DMS114 treated with DMSO at 0.1 percent for 48 hours (cell line): Measurements from ENCODE around the gene PRKAR1B.
"Not testable (repeated sequence)": the region's sequence is repeated elsewhere in the genome, so short reads cannot be mapped to it uniquely, and the experiment has no call there.

Experiments
- DNase-seq: peaks from one replicate; lab custom pipeline; 2025; ENCODE audit not compliant: unreplicated experiment; lab: John Stamatoyannopoulos, UW

PRKAR1B gene

GRCh38 chr7:628826-629225 is 98.3 kb downstream of the PRKAR1B start:
- no peak for DNase-seq

- DNase-seq: no peak
These were observed 98.7 kb downstream of the PRKAR1B start for GRCh38 chr7:628402-628763.

GRCh38 chr7:627661-628401 is 99.2 kb downstream of the PRKAR1B start:
- DNase-seq: no peak

DNA sequence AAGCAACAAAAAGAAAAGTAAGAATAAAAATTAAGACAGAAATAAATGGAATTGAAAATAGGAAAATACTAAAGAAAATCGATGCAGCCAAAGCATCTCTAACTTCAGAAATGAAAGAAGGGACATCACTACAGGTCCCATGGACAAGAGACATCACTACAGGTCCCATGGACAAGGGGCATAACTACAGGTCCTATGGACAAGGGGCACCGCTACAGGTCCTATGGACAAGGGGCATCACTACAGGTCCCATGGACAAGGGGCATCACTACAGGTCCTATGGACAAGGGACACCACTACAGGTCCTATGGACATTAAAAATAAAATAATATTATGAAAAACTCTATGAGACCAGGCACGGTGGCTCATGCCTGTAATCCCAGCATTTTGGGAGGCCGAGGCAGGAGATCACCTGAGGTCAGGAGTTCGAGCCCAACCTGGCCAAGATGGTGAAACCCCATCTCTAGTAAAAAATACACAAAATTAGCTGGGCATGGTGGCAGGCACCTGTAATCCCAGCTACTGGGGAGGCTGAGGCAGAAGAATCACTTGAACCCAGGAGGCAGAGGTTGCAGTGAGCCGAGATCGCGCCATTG is 101.6 kb downstream of the PRKAR1B start:
- no peak for DNase-seq

GRCh38 chr7:623464-623863 is 103.6 kb downstream of the PRKAR1B start:
- no peak for DNase-seq

GRCh38 chr7:621572-622285 is 105.4 kb downstream of the PRKAR1B start:
- DNase-seq: no peak

- DNase-seq: no peak
These were observed 106.2 kb downstream of the PRKAR1B start for GRCh38 chr7:620885-621284.

GRCh38 chr7:620056-620455 is 107.0 kb downstream of the PRKAR1B start:
- DNase-seq: no peak

GRCh38 chr7:619368-619840 is 107.7 kb downstream of the PRKAR1B start:
- DNase-seq: no peak

GRCh38 chr7:618539-619367 is 108.3 kb downstream of the PRKAR1B start:
- DNase-seq: no peak

GRCh38 chr7:617614-618538 is 109.2 kb downstream of the PRKAR1B start:
- DNase-seq: no peak

GRCh38 chr7:613442-614140 is 113.5 kb downstream of the PRKAR1B start:
- no peak for DNase-seq

DNA sequence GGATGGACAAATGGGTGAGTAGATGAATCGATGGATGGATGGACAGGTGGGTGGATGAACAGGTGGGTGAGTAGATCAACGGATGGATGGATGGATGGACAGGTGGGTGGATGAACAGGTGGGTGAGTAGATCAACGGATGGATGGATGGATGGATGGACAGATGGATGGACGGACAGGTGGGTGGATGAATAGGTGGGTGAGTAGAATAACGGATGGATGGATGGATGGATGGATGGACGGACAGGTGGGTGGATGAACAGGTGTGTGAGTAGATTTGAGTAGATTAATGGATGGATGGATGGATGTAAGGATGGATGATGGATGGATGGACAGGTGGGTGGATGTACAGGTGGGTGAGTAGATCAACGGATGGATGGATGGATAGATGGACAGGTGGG is 115.2 kb downstream of the PRKAR1B start:
- DNase-seq: not testable (repeated sequence)

GRCh38 chr7:611281-611810 is 115.7 kb downstream of the PRKAR1B start:
- no peak for DNase-seq

- no peak for DNase-seq
These were observed 116.4 kb downstream of the PRKAR1B start for GRCh38 chr7:610531-611280.

GRCh38 chr7:610141-610530 is 116.9 kb downstream of the PRKAR1B start:
- no peak for DNase-seq

DNA sequence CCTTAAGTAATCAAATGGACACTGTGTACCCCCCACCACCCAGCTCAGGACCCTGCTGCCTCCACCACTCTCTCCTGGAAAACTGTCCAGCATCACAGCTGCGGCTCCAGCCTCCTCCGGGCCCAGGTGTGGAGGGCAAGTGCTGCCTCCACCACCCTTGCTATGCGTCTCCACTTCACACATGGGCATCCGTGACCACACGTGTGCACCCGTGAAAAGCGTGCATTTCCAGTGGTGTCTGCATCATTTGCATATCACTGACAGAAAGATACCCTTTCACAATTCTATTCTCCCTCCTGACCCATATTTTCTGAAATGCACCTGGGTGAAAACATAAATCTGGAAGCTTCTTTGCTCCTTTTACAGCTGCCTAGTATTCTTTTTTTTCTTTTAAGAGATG is 117.7 kb downstream of the PRKAR1B start:
- no peak for DNase-seq

GRCh38 chr7:608954-609353 is 118.1 kb downstream of the PRKAR1B start:
- no peak for DNase-seq

- no peak for DNase-seq
These were observed 118.7 kb downstream of the PRKAR1B start for GRCh38 chr7:608361-608760.
